Measurements from ENCODE around the gene USP36. TPM values are rescaled to one million over a fixed set of nuclear protein-coding genes. Genes with fewer than 3 reads are reported as not detected.

USP36 gene
- total RNA-seq, 1 donor from 2014 or later = 53.4 TPM

DNA sequence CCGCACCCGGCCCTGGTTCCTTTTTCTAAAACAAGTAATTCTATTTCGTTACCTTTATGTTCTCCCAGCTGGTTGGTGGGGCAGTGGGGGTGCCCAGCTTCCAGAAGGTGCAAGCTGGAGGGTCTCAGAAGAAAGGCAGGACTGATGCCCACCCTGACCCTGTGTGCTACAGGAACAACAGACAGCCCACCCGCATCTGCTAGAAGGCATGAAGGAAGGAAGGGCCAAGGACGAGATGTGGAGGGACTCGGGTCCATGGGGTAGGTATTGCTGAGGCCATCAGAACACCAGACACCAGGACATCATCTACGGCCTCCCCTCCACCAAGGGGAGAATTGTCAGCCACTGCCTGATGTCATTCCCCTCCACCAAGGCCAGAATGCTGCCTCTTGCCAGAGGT, 52.2 kb downstream of the USP36 start:
- no peaks in the 10 kb centered on the region for H3K9me3 Mint-ChIP-seq
- peaks cover 14% of the 10 kb centered on the region for H3K36me3 Mint-ChIP-seq
- no peak overlapping the region for H3K4me3 Mint-ChIP-seq
- H3K27ac Mint-ChIP-seq = no peak overlapping the region
- TF ChIP-seq, protein P1, sequence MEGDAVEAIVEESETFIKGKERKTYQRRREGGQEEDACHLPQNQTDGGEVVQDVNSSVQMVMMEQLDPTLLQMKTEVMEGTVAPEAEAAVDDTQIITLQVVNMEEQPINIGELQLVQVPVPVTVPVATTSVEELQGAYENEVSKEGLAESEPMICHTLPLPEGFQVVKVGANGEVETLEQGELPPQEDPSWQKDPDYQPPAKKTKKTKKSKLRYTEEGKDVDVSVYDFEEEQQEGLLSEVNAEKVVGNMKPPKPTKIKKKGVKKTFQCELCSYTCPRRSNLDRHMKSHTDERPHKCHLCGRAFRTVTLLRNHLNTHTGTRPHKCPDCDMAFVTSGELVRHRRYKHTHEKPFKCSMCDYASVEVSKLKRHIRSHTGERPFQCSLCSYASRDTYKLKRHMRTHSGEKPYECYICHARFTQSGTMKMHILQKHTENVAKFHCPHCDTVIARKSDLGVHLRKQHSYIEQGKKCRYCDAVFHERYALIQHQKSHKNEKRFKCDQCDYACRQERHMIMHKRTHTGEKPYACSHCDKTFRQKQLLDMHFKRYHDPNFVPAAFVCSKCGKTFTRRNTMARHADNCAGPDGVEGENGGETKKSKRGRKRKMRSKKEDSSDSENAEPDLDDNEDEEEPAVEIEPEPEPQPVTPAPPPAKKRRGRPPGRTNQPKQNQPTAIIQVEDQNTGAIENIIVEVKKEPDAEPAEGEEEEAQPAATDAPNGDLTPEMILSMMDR (conservative IDR thresholded peaks at IDR 0.05) = no peak
- peaks cover 31% of the 10 kb centered on the region for H3K4me1 Mint-ChIP-seq (ENCODE audit: unreplicated experiment)
- no peaks in the 10 kb centered on the region for H3K27me3 Mint-ChIP-seq
- no peak for DNase-seq (ENCODE audit: extremely low spot score, unreplicated experiment)

DNA sequence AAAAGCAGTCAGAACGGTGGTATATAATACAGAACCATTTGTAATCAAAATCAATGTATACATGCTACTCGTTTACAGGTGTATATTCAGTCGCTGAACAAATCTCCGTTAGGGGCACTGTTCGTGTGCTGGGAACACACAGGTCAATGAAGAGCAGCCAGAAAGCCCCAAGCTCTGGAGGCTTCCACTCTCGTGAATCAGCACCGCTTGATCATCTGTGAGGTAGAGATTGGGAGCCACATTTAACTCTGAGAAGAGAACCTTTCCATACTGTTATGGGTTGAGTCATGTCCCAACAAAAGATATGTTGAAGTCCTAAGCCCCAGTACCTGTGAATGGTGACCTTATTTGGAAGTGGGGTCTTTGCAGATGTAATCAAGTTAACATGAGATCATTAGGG, 53.2 kb downstream of the USP36 start:
- H3K27me3 Mint-ChIP-seq = no peaks in the 10 kb centered on the region
- H3K4me3 Mint-ChIP-seq = no peak overlapping the region
- peaks cover 28% of the 10 kb centered on the region for H3K4me1 Mint-ChIP-seq (ENCODE audit: unreplicated experiment)
- H3K36me3 Mint-ChIP-seq = peaks cover 10% of the 10 kb centered on the region
- no peaks in the 10 kb centered on the region for H3K9me3 Mint-ChIP-seq
- DNase-seq (ENCODE audit: extremely low spot score, unreplicated experiment) = no peak
- H3K27ac Mint-ChIP-seq = no peak overlapping the region
- TF ChIP-seq, protein P1 (conservative IDR thresholded peaks at IDR 0.05) = no peak

DNA sequence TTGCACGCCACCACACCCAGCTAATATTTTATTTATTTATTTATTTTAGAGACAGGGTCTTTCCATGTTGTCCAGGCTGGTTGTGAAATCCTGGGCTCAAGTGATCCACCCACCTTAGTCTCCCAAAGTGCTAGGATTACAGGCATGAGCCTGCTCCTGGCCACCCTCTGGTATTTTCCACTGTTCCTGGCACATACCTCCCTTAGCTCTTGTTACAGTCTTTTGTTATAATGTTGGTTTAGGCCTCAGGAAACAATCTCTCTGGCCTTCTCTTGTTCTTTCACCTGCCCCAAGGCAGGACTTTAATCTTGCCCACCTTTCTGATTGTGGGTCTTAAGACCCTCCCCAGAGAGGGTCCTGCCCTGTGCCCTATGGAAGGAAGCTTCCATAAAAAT, 55.0 kb downstream of the USP36 start:
- no peaks in the 10 kb centered on the region for H3K9me3 Mint-ChIP-seq
- peaks cover 14% of the 10 kb centered on the region for H3K4me1 Mint-ChIP-seq (ENCODE audit: unreplicated experiment)
- no peaks in the 10 kb centered on the region for H3K27me3 Mint-ChIP-seq
- H3K4me3 Mint-ChIP-seq = no peak overlapping the region
- peaks cover 5% of the 10 kb centered on the region for H3K36me3 Mint-ChIP-seq
- no peak overlapping the region for H3K27ac Mint-ChIP-seq
- TF ChIP-seq, protein P1 (conservative IDR thresholded peaks at IDR 0.05) = no peak
- DNase-seq (ENCODE audit: extremely low spot score, unreplicated experiment) = no peak

DNA sequence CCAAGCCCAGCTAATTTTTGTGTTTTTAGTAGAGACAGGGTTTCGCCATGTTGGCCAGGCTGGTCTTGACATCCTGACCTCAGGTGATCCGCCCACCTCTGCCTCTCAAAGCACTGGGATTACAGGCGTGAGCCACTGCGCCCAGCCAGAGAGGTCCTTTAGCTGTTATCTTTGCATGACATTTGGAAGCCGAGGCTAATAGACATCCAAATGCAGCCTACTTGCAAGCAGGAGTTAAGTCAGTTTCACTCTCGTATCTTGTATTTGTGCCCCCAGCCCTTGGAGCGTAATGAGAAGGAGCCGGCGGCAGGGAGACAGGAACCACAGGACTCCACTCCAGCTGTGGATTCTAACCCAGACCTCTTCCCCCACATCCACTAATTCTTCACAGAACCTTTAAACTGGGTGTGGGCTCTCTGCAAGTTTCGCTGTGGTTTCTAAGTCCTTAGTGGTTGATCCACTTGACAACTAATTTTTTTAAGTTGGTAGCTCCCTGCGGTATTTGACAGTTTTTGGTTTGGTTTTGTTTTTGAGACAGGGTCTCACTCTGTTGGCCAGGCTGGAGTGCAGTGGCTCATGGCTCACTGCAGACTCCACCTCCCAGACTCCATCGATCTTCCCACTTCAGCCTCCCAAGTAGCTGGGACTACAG, 55.5 kb downstream of the USP36 start:
- Mint-ChIP-seq H3K27ac (peak overlapping the region; percentile 18), H3K36me3 (peaks cover 5% of the 10 kb centered on the region), H3K27me3 (no peaks in the 10 kb centered on the region), H3K4me1 (ENCODE audit: unreplicated experiment) (peaks cover 16% of the 10 kb centered on the region), H3K4me3 (no peak overlapping the region), H3K9me3 (no peaks in the 10 kb centered on the region)
- no peak for DNase-seq (ENCODE audit: extremely low spot score, unreplicated experiment)
- TF ChIP-seq, protein P1 (conservative IDR thresholded peaks at IDR 0.05) = no peak

DNA sequence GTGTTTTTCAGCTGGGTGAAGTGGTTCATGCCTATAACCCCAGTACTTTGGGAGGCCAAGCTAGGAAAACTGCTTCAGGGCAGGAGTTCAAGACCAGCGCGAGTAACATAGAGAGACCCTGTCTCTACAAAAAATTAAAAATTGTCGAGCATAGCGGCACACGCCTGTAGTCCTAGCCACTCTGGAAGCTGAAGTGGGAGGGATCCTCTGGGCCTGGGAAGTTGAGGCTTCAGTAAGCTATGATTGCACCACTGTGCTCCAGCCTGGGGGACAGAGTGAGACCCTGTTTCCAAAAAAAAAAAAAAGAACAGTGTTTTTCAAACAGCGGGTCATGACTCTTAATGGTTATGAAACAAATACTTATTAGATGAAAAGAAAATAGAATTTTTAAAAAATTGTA, 56.3 kb downstream of the USP36 start:
- Mint-ChIP-seq H3K4me1 (ENCODE audit: unreplicated experiment) (peaks cover 18% of the 10 kb centered on the region), H3K27ac (peak overlapping the region; percentile 87), H3K9me3 (no peaks in the 10 kb centered on the region), H3K36me3 (peaks cover 5% of the 10 kb centered on the region), H3K27me3 (no peaks in the 10 kb centered on the region), H3K4me3 (peak overlapping the region; percentile 76)
- TF ChIP-seq, protein P1 (conservative IDR thresholded peaks at IDR 0.05) = no peak
- DNase-seq (ENCODE audit: extremely low spot score, unreplicated experiment) = no peak

Data from type B pancreatic cell (in vitro differentiated cells).